Neural cell (in vitro differentiated cells): Measurements from ENCODE around the gene CNOT10. TPM values are rescaled to one million over a fixed set of nuclear protein-coding genes. Genes with fewer than 3 reads are reported as not detected.
A peak's percentile ranks its signal among the peaks of the same experiment; 100 is the strongest.

Experiments used
- H2AFZ ChIP-seq: fragments of 200-600, 300-800 bp; sonication (generic), shearing (Covaris generic); 2 replicates; pipeline ENCODE4 v1.6.0; 2014; ENCODE audit warnings: low read depth, mild to moderate bottlenecking, antibody characterized with exemption, low read length, moderate library complexity
- H3F3A ChIP-seq: fragments of 200-600 bp; shearing (Covaris generic); 2 replicates; pipeline ENCODE4 v1.6.1; 2016; ENCODE audit warnings: mild to moderate bottlenecking, moderate library complexity, mixed read lengths, antibody characterized with exemption, low read length; ENCODE audit not compliant: insufficient read depth, poor library complexity, severe bottlenecking
- H3K27ac ChIP-seq: fragments of 200-600, 300-800 bp; sonication (generic), shearing (Covaris generic); 2 replicates; pipeline ENCODE4 v1.5.1; 2014; ENCODE audit warnings: mild to moderate bottlenecking, low read length, moderate library complexity
- H3K27me3 ChIP-seq: fragments of 300-800, 200-600 bp; sonication (generic), shearing (Covaris generic); 2 replicates; pipeline ENCODE4 v1.6.0; 2014; ENCODE audit warnings: mild to moderate bottlenecking, low read depth, low read length, moderate library complexity; ENCODE audit not compliant: insufficient read depth
- H3K36me3 ChIP-seq: fragments of 300-800, 200-600 bp; sonication (generic), shearing (Covaris generic); 2 replicates; pipeline ENCODE4 v1.5.1; 2014; ENCODE audit warnings: mild to moderate bottlenecking, antibody characterized with exemption, low read length, moderate library complexity; ENCODE audit not compliant: insufficient read depth
- H3K4me2 ChIP-seq: fragments of 300-800, 200-600 bp; sonication (generic), shearing (Covaris generic); 2 replicates; pipeline ENCODE4 v1.6.0; 2014; ENCODE audit warnings: mild to moderate bottlenecking, low read length
- H3K4me3 ChIP-seq: fragments of 300-800, 200-600 bp; sonication (generic), shearing (Covaris generic); 2 replicates; pipeline ENCODE4 v1.5.1; 2014; ENCODE audit warnings: mild to moderate bottlenecking, low read length, moderate library complexity
- H3K79me2 ChIP-seq: fragments of 200-600 bp; shearing (Covaris generic); replicated peaks from 2 replicates; pipeline ENCODE4 v1.6.0; 2014; ENCODE audit warnings: mild to moderate bottlenecking, low read length, moderate library complexity; ENCODE audit not compliant: insufficient read depth
- H3K9ac ChIP-seq: fragments of 300-800, 200-600 bp; sonication (generic), shearing (Covaris generic); 2 replicates; pipeline ENCODE4 v1.6.1; 2016; ENCODE audit warnings: mild to moderate bottlenecking, low read length, mixed read lengths
- H3K9me2 ChIP-seq: fragments of 200-600 bp; shearing (Covaris generic); 2 replicates; pipeline ENCODE4 v1.6.1; 2016; ENCODE audit warnings: mild to moderate bottlenecking, low read length, mixed read lengths; ENCODE audit not compliant: insufficient read depth
- H3K9me3 ChIP-seq: fragments of 200-600, 300-800 bp; sonication (generic), shearing (Covaris generic); 2 replicates; pipeline ENCODE4 v1.6.1; 2016; ENCODE audit warnings: mild to moderate bottlenecking, mixed run types, low read length, moderate library complexity, mixed read lengths
- H4K20me1 ChIP-seq: fragments of 200-600 bp; shearing (Covaris generic); 2 replicates; pipeline ENCODE4 v1.6.1; 2016; ENCODE audit warnings: mild to moderate bottlenecking, mixed run types; ENCODE audit not compliant: insufficient read depth
- EP300 ChIP-seq: fragments of 450-650 bp; conservative IDR thresholded peaks from 2 replicates; pipeline ENCODE4 v1.6.1; 2014; ENCODE audit warnings: antibody characterized with exemption, mild to moderate bottlenecking, moderate library complexity; ENCODE audit not compliant: poor library complexity, severe bottlenecking
- EZH2 ChIP-seq: fragments of 200-600, 300-800 bp; shearing (Covaris generic), sonication (generic); IDR thresholded peaks from 2 replicates; pipeline ENCODE4 v1.6.1; 2014; ENCODE audit warnings: antibody characterized with exemption, low read length, borderline replicate concordance, mild to moderate bottlenecking; ENCODE audit not compliant: insufficient read depth, poor library complexity, severe bottlenecking
- MXI1 ChIP-seq: fragments of 450-650 bp; conservative IDR thresholded peaks from 2 replicates; pipeline ENCODE4 v1.6.1; 2014; ENCODE audit warnings: antibody characterized with exemption, mild to moderate bottlenecking; ENCODE audit not compliant: poor library complexity, severe bottlenecking
- POLR2AphosphoS5 ChIP-seq: IDR thresholded peaks from 2 replicates; pipeline ENCODE4 v1.6.1; 2012
- RAD21 ChIP-seq: fragments of 450-650 bp; conservative IDR thresholded peaks from 2 replicates; pipeline ENCODE4 v1.6.1; 2014; ENCODE audit warnings: antibody characterized with exemption, mild to moderate bottlenecking, moderate library complexity
- SMC3 ChIP-seq: fragments of 450-650 bp; conservative IDR thresholded peaks from 2 replicates; pipeline ENCODE4 v1.6.1; 2014; ENCODE audit warnings: antibody characterized with exemption, mild to moderate bottlenecking, moderate library complexity; ENCODE audit not compliant: poor library complexity
- TAF1 ChIP-seq: IDR thresholded peaks from 2 replicates; pipeline ENCODE4 v1.6.1; 2012; ENCODE audit warnings: low read depth
- polyA plus RNA-seq: library from polyadenylated mRNA; depleted of rRNA; stranded (reverse); fragments of >200 nt; gene quantifications from 2 replicates; pipeline ENCODE4 v1.2.3, GENCODE V29; 2014
- TF ChIP-seq, protein P1 (sequence below): fragments of 450-650 bp; IDR thresholded peaks from 2 replicates; pipeline ENCODE4 v1.5.1; 2014; ENCODE audit warnings: antibody characterized with exemption, mild to moderate bottlenecking, moderate library complexity; ENCODE audit not compliant: poor library complexity, severe bottlenecking
- TF ChIP-seq, protein P2 (sequence below): IDR thresholded peaks from 2 replicates; pipeline ENCODE4 v1.6.1; 2012; ENCODE audit warnings: borderline replicate concordance

CNOT10 gene
- polyA plus RNA-seq, 1 donor from 2014 or later: 53.8 TPM

DNA sequence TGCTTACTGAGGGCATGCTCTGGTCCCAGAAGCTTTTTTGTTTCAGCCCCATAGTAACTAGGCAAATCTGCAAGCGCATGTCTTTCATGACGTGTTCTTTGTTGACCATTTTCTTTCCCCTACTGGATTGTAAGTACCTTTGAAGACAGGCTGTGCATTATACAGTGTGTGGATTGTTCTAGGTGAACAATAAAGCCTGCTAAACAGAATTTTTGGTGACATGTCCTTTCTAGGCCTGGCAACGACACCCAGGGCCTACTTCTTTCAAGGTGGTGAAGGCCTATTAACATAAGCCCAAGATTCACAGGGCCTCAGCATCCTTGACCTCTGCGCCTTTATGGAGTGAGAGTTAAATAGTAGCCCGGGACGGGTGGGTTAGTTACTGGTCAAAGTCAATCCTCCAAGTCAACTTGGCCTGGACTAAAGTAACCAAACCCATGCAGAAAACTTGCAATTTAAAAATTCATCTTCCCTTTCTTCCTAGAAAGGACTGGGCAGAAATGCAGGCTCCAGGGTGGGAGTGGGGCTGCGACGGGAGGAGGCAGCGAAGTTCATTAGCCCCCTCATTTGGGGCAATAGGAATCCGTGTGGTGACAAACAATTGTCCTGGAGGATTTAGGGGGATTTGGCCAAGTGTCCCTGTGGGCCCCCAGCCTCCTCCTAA lies 95.2 kb downstream of the CNOT10 start:
- Histone ChIP-seq H2AFZ (no peak overlapping the region), H3K9ac (peak overlapping the region; percentile 55)

DNA sequence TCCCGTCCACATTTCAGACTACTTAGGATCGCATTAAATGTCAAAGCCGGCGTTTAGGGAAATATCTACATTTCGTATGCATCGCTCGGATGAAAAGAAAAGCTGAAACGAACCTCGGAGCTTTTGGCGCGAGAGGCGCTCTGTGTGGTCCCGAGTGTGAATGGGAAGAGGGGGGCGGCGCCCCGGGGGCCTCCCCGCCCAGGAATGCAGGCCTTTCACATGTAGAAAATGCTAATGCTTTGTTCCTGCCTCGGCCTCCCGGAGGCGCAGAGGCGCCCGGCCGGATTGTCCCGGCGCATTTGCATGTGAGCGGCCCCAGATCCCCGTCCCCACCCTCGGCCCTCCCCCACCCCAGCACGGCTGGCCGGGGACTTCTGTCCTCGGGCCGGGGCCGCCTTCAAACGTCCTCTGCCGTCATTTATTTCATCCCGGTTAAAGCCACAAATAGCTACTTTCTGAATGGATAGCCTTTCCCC lies 95.8 kb downstream of the CNOT10 start:
- Histone ChIP-seq H3K4me2 (peak overlapping the region; percentile 73), H3F3A (peaks cover 5% of the 10 kb centered on the region), H3K9me3 (no peaks in the 10 kb centered on the region), H3K27me3 (peaks cover 12% of the 10 kb centered on the region), H3K79me2 (no peaks in the 10 kb centered on the region), H3K27ac (no peak overlapping the region), H3K9ac (peak overlapping the region; percentile 55), H3K4me3 (peak overlapping the region; percentile 84), H2AFZ (peak overlapping the region; percentile 60), H4K20me1 (no peaks in the 10 kb centered on the region), H3K9me2 (no peaks in the 10 kb centered on the region), H3K36me3 (no peaks in the 10 kb centered on the region)
- TF ChIP-seq POLR2AphosphoS5: no peak

More for the DNA sequence above, 95.2 kb downstream of the CNOT10 start:
- no peak overlapping the region for H3K27ac ChIP-seq
- no peaks in the 10 kb centered on the region for H3K79me2 ChIP-seq
- H3K9me2 ChIP-seq: no peaks in the 10 kb centered on the region
- H3K36me3 ChIP-seq: no peaks in the 10 kb centered on the region
- H3F3A ChIP-seq: peaks cover 5% of the 10 kb centered on the region
- no peaks in the 10 kb centered on the region for H4K20me1 ChIP-seq
- peak overlapping the region; percentile 84 for H3K4me3 ChIP-seq
- H3K27me3 ChIP-seq: peaks cover 12% of the 10 kb centered on the region
- H3K9me3 ChIP-seq: no peaks in the 10 kb centered on the region
- H3K4me2 ChIP-seq: no peak overlapping the region
- no peak for TF ChIP-seq EP300
- TF ChIP-seq RAD21: no peak
- TF ChIP-seq POLR2AphosphoS5: no peak
- no peak for TF ChIP-seq TAF1
- TF ChIP-seq MXI1: no peak
- TF ChIP-seq EZH2: no peak
- TF ChIP-seq, protein P1, sequence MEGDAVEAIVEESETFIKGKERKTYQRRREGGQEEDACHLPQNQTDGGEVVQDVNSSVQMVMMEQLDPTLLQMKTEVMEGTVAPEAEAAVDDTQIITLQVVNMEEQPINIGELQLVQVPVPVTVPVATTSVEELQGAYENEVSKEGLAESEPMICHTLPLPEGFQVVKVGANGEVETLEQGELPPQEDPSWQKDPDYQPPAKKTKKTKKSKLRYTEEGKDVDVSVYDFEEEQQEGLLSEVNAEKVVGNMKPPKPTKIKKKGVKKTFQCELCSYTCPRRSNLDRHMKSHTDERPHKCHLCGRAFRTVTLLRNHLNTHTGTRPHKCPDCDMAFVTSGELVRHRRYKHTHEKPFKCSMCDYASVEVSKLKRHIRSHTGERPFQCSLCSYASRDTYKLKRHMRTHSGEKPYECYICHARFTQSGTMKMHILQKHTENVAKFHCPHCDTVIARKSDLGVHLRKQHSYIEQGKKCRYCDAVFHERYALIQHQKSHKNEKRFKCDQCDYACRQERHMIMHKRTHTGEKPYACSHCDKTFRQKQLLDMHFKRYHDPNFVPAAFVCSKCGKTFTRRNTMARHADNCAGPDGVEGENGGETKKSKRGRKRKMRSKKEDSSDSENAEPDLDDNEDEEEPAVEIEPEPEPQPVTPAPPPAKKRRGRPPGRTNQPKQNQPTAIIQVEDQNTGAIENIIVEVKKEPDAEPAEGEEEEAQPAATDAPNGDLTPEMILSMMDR: no peak
- no peak for TF ChIP-seq SMC3
- TF ChIP-seq, protein P2, sequence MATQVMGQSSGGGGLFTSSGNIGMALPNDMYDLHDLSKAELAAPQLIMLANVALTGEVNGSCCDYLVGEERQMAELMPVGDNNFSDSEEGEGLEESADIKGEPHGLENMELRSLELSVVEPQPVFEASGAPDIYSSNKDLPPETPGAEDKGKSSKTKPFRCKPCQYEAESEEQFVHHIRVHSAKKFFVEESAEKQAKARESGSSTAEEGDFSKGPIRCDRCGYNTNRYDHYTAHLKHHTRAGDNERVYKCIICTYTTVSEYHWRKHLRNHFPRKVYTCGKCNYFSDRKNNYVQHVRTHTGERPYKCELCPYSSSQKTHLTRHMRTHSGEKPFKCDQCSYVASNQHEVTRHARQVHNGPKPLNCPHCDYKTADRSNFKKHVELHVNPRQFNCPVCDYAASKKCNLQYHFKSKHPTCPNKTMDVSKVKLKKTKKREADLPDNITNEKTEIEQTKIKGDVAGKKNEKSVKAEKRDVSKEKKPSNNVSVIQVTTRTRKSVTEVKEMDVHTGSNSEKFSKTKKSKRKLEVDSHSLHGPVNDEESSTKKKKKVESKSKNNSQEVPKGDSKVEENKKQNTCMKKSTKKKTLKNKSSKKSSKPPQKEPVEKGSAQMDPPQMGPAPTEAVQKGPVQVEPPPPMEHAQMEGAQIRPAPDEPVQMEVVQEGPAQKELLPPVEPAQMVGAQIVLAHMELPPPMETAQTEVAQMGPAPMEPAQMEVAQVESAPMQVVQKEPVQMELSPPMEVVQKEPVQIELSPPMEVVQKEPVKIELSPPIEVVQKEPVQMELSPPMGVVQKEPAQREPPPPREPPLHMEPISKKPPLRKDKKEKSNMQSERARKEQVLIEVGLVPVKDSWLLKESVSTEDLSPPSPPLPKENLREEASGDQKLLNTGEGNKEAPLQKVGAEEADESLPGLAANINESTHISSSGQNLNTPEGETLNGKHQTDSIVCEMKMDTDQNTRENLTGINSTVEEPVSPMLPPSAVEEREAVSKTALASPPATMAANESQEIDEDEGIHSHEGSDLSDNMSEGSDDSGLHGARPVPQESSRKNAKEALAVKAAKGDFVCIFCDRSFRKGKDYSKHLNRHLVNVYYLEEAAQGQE: no peak
